ENCODE results near the gene SEL1L. TPM values are rescaled to one million over a fixed set of nuclear protein-coding genes. Genes with fewer than 3 reads are reported as not detected.
"Not testable (repeated sequence)": the region's sequence is repeated elsewhere in the genome, so short reads cannot be mapped to it uniquely, and the experiment has no call there.

Gene SEL1L
- total and polyA plus RNA-seq, 2 experiments from 2014 or later: 21.3 to 65.7 TPM

DNA sequence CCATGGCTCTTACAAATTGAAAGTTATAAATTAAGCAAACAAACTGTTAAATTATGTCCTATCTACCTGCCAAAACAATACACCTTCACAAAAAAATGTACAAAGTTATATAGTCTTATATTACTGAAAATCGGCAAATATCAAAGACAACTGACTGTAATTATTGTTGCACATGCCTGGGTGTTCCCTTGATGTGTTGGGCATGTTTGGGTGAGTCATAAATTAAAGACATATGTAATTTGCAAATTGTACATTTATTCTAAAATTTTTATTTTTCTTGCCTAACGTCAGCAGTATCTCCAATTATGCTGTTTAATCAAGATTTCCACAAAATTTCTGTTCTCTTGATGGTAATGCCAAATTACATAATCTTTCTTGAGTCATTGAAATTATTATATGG, 22.0 kb upstream of the SEL1L start:
- TF ChIP-seq, protein P1, sequence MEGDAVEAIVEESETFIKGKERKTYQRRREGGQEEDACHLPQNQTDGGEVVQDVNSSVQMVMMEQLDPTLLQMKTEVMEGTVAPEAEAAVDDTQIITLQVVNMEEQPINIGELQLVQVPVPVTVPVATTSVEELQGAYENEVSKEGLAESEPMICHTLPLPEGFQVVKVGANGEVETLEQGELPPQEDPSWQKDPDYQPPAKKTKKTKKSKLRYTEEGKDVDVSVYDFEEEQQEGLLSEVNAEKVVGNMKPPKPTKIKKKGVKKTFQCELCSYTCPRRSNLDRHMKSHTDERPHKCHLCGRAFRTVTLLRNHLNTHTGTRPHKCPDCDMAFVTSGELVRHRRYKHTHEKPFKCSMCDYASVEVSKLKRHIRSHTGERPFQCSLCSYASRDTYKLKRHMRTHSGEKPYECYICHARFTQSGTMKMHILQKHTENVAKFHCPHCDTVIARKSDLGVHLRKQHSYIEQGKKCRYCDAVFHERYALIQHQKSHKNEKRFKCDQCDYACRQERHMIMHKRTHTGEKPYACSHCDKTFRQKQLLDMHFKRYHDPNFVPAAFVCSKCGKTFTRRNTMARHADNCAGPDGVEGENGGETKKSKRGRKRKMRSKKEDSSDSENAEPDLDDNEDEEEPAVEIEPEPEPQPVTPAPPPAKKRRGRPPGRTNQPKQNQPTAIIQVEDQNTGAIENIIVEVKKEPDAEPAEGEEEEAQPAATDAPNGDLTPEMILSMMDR (IDR thresholded peaks at IDR 0.05; ENCODE audit: low read depth, low read length): no peak
- Histone ChIP-seq H3K4me1 (ENCODE audit: low read depth) (no peaks in the 10 kb centered on the region), H3K27me3 (no peaks in the 10 kb centered on the region), H3K27ac (no peak overlapping the region), H3K36me3 (no peaks in the 10 kb centered on the region), H3K4me3 (no peak overlapping the region), H3K9me3 (ENCODE audit: low read depth) (no peaks in the 10 kb centered on the region)
- no peak for DNase-seq (ENCODE audit: low read depth in 1 of 2, low spot score in 1 of 2)

DNA sequence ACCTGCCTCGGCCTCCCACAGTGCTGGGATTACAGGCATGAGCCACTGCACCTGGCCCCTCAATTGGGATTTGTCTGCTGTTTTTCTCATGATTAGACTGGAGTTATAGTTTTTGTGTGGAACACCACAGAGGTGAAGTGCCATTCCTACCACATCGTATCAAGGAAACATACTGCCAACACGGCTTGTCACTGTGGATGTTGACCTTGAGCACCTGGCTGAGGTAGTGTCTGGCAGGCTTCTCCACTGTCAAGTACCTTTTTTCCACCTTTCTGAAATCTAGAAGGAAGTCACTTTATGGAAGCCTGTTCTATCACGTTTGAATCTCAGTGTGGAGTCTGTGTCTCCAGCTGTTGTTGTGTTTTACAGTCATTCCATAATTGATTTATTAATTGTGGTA, 21.4 kb upstream of the SEL1L start:
- Histone ChIP-seq H3K27ac (no peak overlapping the region), H3K27me3 (no peaks in the 10 kb centered on the region), H3K4me3 (no peak overlapping the region), H3K9me3 (ENCODE audit: low read depth) (no peaks in the 10 kb centered on the region), H3K36me3 (no peaks in the 10 kb centered on the region), H3K4me1 (ENCODE audit: low read depth) (no peaks in the 10 kb centered on the region)
- DNase-seq (ENCODE audit: low read depth in 1 of 2, low spot score in 1 of 2): no peak
- TF ChIP-seq, protein P1 (IDR thresholded peaks at IDR 0.05; ENCODE audit: low read depth, low read length): no peak

DNA sequence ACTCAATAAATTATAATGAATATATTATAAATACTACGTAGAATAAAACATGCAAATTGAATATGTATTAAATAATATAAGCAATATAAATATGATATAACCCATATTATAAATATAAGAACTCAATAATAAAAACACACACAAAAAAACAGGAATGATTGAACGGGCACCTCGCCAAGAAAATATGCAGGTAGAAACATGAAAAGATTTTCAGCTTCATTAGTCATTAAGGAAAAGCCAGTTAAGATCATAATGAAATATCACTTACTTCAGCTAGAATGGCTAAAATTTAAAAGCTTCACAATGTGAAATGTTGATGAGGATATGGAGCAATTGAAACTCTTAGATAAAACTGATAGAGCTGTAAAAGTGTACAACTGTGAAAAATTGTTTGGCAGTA, 17.8 kb upstream of the SEL1L start:
- Histone ChIP-seq H3K4me3 (no peak overlapping the region), H3K9me3 (ENCODE audit: low read depth) (no peaks in the 10 kb centered on the region), H3K4me1 (ENCODE audit: low read depth) (no peaks in the 10 kb centered on the region), H3K36me3 (no peaks in the 10 kb centered on the region), H3K27me3 (no peaks in the 10 kb centered on the region), H3K27ac (no peak overlapping the region)
- TF ChIP-seq, protein P1 (IDR thresholded peaks at IDR 0.05; ENCODE audit: low read depth, low read length): no peak
- no peak for DNase-seq (ENCODE audit: low read depth in 1 of 2, low spot score in 1 of 2)

DNA sequence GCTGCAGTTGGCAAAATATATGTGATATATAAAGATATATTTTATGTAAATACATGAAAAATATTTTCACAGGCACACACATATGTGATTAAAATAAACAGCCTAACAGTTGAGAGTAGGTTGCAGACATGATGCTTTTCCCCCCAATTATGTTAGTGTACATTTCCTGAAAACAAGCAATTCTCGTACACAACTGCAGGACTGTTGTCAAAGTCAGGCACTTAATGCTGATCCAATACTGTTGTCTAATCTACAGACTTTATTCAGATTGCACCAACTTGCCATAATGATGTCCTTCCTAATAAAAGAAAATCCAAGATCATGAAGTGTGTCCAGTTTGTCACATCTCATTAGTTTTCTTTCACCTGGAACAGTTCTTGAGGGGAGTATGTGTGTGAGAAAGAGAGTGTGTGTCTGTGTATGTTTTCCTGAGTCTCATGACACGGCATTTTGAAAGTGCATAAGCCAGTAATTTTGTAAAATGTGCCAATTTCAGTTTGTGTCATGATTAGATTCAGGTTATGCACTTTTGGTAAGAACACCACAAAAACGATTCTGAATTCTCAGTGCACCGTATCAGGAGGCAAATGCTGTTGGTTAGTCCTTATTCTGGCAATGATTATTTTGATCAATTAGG, 16.5 kb upstream of the SEL1L start:
- Histone ChIP-seq H3K4me3 (no peak overlapping the region), H3K27me3 (no peaks in the 10 kb centered on the region), H3K9me3 (ENCODE audit: low read depth) (no peaks in the 10 kb centered on the region), H3K27ac (no peak overlapping the region), H3K36me3 (no peaks in the 10 kb centered on the region), H3K4me1 (ENCODE audit: low read depth) (no peaks in the 10 kb centered on the region)
- TF ChIP-seq, protein P1 (IDR thresholded peaks at IDR 0.05; ENCODE audit: low read depth, low read length): no peak
- DNase-seq (ENCODE audit: low read depth in 1 of 2, low spot score in 1 of 2): no peak

DNA sequence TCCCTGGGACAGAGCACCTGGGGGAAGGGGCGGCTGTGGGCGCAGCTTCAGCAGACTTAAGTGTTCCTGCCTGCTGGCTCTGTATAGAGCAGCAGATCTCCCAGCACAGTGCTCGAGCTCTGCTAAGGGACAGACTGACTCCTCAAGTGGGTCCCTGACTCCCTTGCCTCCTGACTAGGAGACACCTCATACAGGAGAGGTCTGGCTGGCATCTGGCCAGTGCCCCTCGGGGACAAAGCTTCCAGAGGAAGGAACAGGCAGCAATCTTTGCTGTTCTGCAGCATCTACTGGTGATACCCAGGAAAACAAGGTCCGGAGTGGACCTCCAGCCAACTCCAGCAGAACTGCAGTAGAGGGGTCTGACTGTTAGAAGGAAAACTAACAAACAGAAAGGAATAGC, 7.6 kb upstream of the SEL1L start:
- not testable (repeated sequence) for H3K36me3 ChIP-seq; H3K4me3 ChIP-seq; H3K27ac ChIP-seq; DNase-seq (ENCODE audit: low read depth in 1 of 2, low spot score in 1 of 2); H3K4me1 ChIP-seq (ENCODE audit: low read depth); H3K9me3 ChIP-seq (ENCODE audit: low read depth); H3K27me3 ChIP-seq

DNA sequence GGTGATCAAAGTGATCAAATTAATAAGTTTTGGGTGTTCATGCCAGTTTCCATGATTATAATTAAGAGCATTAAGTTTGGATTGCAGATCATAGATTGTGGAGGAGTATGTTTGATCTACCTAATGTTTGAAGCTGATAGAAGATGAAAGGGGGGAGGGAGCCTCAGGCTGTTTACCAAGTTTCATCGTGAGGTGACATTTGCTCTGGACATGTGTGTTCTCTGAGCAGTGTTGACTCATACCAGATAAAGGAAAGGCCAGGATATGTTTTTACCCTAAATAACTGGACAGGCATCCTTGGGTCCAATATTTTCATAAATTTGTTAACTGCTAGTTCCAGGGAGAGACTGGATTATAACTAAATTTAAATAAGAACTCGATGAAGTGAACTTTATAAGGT, 3.5 kb upstream of the SEL1L start:
- Histone ChIP-seq H3K4me3 (no peak overlapping the region), H3K36me3 (no peaks in the 10 kb centered on the region), H3K27ac (no peak overlapping the region), H3K4me1 (ENCODE audit: low read depth) (peaks cover 8% of the 10 kb centered on the region), H3K27me3 (no peaks in the 10 kb centered on the region), H3K9me3 (ENCODE audit: low read depth) (no peaks in the 10 kb centered on the region)
- TF ChIP-seq, protein P1 (IDR thresholded peaks at IDR 0.05; ENCODE audit: low read depth, low read length): no peak
- DNase-seq (ENCODE audit: low read depth in 1 of 2, low spot score in 1 of 2): no peak
